HepG2 (cell line): ENCODE results near the gene COX5B. TPM values are rescaled to one million over a fixed set of nuclear protein-coding genes. Genes with fewer than 3 reads are reported as not detected.
A peak's percentile ranks its signal among the peaks of the same experiment; 100 is the strongest.

Experiments
- ATAC-seq: fragments of 200-7000 bp; cut with Tn5 transposase; 3 replicates; pipeline ENCODE4 v1.9.1; 2020; ENCODE audit warnings: mild to moderate bottlenecking, moderate library complexity
- BruUV-seq: library from RNA; stranded (reverse); fragments of 400-500 nt; replicated peaks from 2 replicates; lab custom pipeline; 2021; lab: Mats Ljungman, UMichigan
- CTCF ChIA-PET: fragments of 300-600 bp; formaldehyde crosslinking; extraction: SDS; loops from one replicate; lab custom pipeline; 2021; ENCODE audit warnings: low total read pairs, inconsistent platforms, low intra/inter-chr PET ratio; lab: Yijun Ruan, JAX
- POLR2A ChIA-PET: fragments of 350-600 bp; sonication (Branson Sonifier 250); formaldehyde crosslinking; loops from one replicate; lab custom pipeline; 2020; ENCODE audit warnings: antibody characterized with exemption, inconsistent platforms; lab: Yijun Ruan, JAX
- DNase-seq: peaks from one replicate; pipeline ENCODE4 v3.0.0-alpha.2; 2015; ENCODE audit warnings: low spot score
- FAIRE-seq: peaks from 3 replicates; lab custom pipeline; 2011; peaks lifted over from hg19 to GRCh38; lab: Jason Lieb, UNC
- H2AFZ ChIP-seq: one replicate; pipeline ENCODE4 v1.6.1; 2011; ENCODE audit warnings: low read length, inconsistent platforms
- H3K27ac ChIP-seq: fragments of 300-600 bp; 3 replicates; pipeline ENCODE4 v1.8.0; 2011; ENCODE audit warnings: mixed run types, mild to moderate bottlenecking, mixed read lengths, low read length, inconsistent platforms; ENCODE audit not compliant: insufficient read depth; ENCODE audit errors: extremely low read length
- H3K27me3 ChIP-seq, 2 experiments: fragments of 200-600 bp in 1 of 2; 2 replicates in 1 of 2; 3 replicates in 1 of 2; pipeline versions ENCODE4 v1.6.0 to v1.8.0; 2011; ENCODE audit warnings: low read length in 2 of 2, mild to moderate bottlenecking in 2 of 2, moderate library complexity in 2 of 2, inconsistent platforms in 1 of 2; ENCODE audit not compliant: insufficient read depth in 2 of 2, control insufficient read depth in 1 of 2
- H3K36me3 ChIP-seq, 2 experiments: fragments of 200-600 bp in 1 of 2; replicated peaks in 1 of 2; 2 replicates in 1 of 2; 3 replicates in 1 of 2; pipeline versions ENCODE4 v1.5.1 to v1.8.0; 2011; ENCODE audit warnings: low read length in 2 of 2, inconsistent platforms in 1 of 2; ENCODE audit not compliant: insufficient read depth in 2 of 2, control insufficient read depth in 1 of 2
- H3K4me1 ChIP-seq: 2 replicates; pipeline ENCODE4 v1.5.1; 2012; ENCODE audit warnings: low read length, inconsistent platforms; ENCODE audit not compliant: insufficient read depth
- H3K4me2 ChIP-seq: 2 replicates; pipeline ENCODE4 v1.6.0; 2011; ENCODE audit warnings: low read depth, low read length, inconsistent platforms
- H3K4me3 ChIP-seq, 3 experiments: fragments of 200-600 bp in 1 of 3; sonication (generic), shearing (Covaris generic) in 1 of 3; replicated peaks in 1 of 3; 2 replicates each; pipeline ENCODE4 v1.5.1; 2011 to 2016; ENCODE audit warnings: low read length in 3 of 3, inconsistent platforms in 2 of 3, low read depth in 2 of 3, mild to moderate bottlenecking in 2 of 3, control low read depth in 1 of 3, mixed read lengths in 1 of 3; ENCODE audit not compliant: insufficient read depth in 1 of 3
- H3K79me2 ChIP-seq: one replicate; pipeline ENCODE4 v1.6.1; 2011; ENCODE audit warnings: low read length, inconsistent platforms; ENCODE audit not compliant: insufficient read depth
- H3K9ac ChIP-seq: 2 replicates; pipeline ENCODE4 v1.6.0; 2011; ENCODE audit warnings: mild to moderate bottlenecking, low read depth, low read length, inconsistent platforms; ENCODE audit not compliant: insufficient read depth
- H3K9me3 ChIP-seq: 2 replicates; pipeline ENCODE4 v1.5.1; 2012; ENCODE audit warnings: mild to moderate bottlenecking, low read length
- H4K20me1 ChIP-seq: 2 replicates; pipeline ENCODE4 v1.6.0; 2011; ENCODE audit warnings: inconsistent platforms, mild to moderate bottlenecking, low read length, moderate library complexity; ENCODE audit not compliant: insufficient read depth
- FOXP1 ChIP-seq, 2 experiments: fragments of 450-650 bp in 1 of 2; IDR thresholded peaks; 2 replicates each; pipeline ENCODE4 v1.6.1; 2017 to 2018; ENCODE audit warnings: antibody characterized with exemption in 1 of 2
- KLF16 ChIP-seq, 2 experiments: sonication (generic) in 1 of 2; formaldehyde crosslinking in 1 of 2; IDR thresholded peaks; 2 replicates each; pipeline versions ENCODE4 v1.6.1 to v1.8.0; 2016 to 2023; ENCODE audit warnings: missing genetic modification reagents in 2 of 2, missing compliant biosample characterization in 1 of 2
- MXD4 ChIP-seq: IDR thresholded peaks from 2 replicates; pipeline ENCODE4 v1.6.1; 2016; ENCODE audit warnings: mild to moderate bottlenecking, missing biosample characterization, missing genetic modification reagents
- SATB2 ChIP-seq: sonication (generic); formaldehyde crosslinking; IDR thresholded peaks from 2 replicates; pipeline ENCODE4 v1.5.0; 2020; ENCODE audit warnings: missing genetic modification reagents
- SETDB1 ChIP-seq: sonication (generic); formaldehyde crosslinking; IDR thresholded peaks from 2 replicates; pipeline ENCODE4 v1.5.1; 2020; ENCODE audit warnings: missing genetic modification reagents, mild to moderate bottlenecking, borderline replicate concordance
- THAP9 ChIP-seq: sonication (generic); formaldehyde crosslinking; IDR thresholded peaks from 2 replicates; pipeline ENCODE4; 2020; ENCODE audit warnings: missing genetic modification reagents, mild to moderate bottlenecking, borderline replicate concordance
- YEATS2 ChIP-seq: sonication (generic); formaldehyde crosslinking; IDR thresholded peaks from 2 replicates; pipeline ENCODE4 v1.4.0; 2020; ENCODE audit warnings: missing genetic modification reagents, borderline replicate concordance
- ZNF263 ChIP-seq: sonication (generic); formaldehyde crosslinking; IDR thresholded peaks from 2 replicates; pipeline ENCODE4 v1.4.0; 2020; ENCODE audit warnings: missing genetic modification reagents
- ZNF557 ChIP-seq: sonication (generic); formaldehyde crosslinking; IDR thresholded peaks from 2 replicates; pipeline ENCODE4 v1.4.0; 2020; ENCODE audit warnings: missing genetic modification reagents
- WGBS: methylation state at CpG from one replicate; pipeline ENCODE4 v1.1.6; 2017; ENCODE audit warnings: low lambda C conversion rate; 5-methylcytosine and 5-hydroxymethylcytosine counted together
- in situ Hi-C: cut with HindIII; loops from 2 replicates; pipeline ENCODE4 v1.10.0; 2017; ENCODE audit warnings: low pct_unique_long_range_greater_than_20kb; ENCODE audit not compliant: extremely low pct_ligation_motif_present
- intact Hi-C: fragments of 100-400 bp; cut with micrococcal nuclease; formaldehyde crosslinking; loops from one replicate; pipeline ENCODE4 v1.10.0; 2022; ENCODE audit not compliant: unreplicated experiment
- polyA plus RNA-seq, 8 experiments: library from polyadenylated mRNA; depleted of rRNA in 3 of 8; stranded (reverse) in 7 of 8; unstranded in 1 of 8; fragments of >200 nt; fragmentation: Illumina TruSeq in 4 of 8; extraction: Trizol in 4 of 8; gene quantifications; 2 replicates each; pipeline versions ENCODE4 v1.2.1 to v1.2.3, GENCODE V29; 2011 to 2016; ENCODE audit warnings: low read depth in 4 of 8, missing spikeins in 1 of 8, mixed read lengths in 1 of 8; ENCODE audit not compliant: insufficient read depth in 1 of 8
- total RNA-seq, 5 experiments: library from RNA; depleted of rRNA; stranded (reverse); fragments of >200 nt; fragmentation: Illumina TruSeq; extraction: Trizol; gene quantifications; 2 replicates each; pipeline ENCODE4 v1.2.3, GENCODE V29; 2016; ENCODE audit warnings: low read depth in 1 of 5
- TF ChIP-seq, protein P1 (sequence below): sonication (generic); formaldehyde crosslinking; IDR thresholded peaks from 2 replicates; pipeline ENCODE4 v1.4.0; 2020; ENCODE audit warnings: mild to moderate bottlenecking, missing genetic modification reagents
- TF ChIP-seq, protein P2 (sequence below): fragments of 450-650 bp; IDR thresholded peaks from 2 replicates; pipeline ENCODE4 v1.6.1; 2017

Gene COX5B
- total and polyA plus RNA-seq, 2 of the 13 experiments (the other 11 are each of a cell fraction or from before 2014, with no cell fraction given) = 453 to 536 TPM

DNA sequence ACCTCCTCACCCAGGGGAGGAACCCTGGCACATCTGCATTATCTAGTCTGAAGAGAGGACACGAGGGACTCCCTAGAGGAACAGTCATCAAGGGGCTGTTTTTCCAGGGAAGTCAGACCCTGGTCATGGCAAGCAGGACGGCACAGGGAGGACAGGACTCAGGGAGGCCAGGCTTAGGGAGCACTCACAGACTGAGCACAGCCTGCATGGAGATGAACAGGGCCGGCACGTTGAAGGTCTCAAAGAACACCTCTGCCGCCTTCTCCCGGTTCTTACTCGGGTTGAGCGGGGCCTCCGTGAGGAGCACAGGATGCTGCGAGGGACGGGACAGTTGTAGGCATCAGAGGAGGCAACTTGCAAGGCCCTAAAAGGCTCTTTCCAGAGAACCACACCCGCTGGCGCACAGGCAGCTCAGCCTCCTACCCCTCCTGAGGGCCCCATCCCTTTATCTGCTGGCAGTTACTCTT lies 12.9 kb downstream of the COX5B start:
- Histone ChIP-seq H3K9me3 (peaks cover 5% of the 10 kb centered on the region; the same call in 1 of the 2 replicates), H3K27ac (no peak overlapping the region), H3K4me1 (peaks cover 22% of the 10 kb centered on the region), H3K9ac (no peak overlapping the region), H3K79me2 (peaks cover 20% of the 10 kb centered on the region), H3K36me3 (peaks cover 20 to 41% of the 10 kb centered on the region in 2 experiments), H2AFZ (no peak overlapping the region), H3K27me3 (no peaks in the 10 kb centered on the region; a peak in 1 of 5 replicates), H3K4me2 (no peak overlapping the region), H4K20me1 (peaks cover 9% of the 10 kb centered on the region; the same call in 1 of the 2 replicates), H3K4me3 (no peak overlapping the region)
- DNase-seq (no peak), ATAC-seq (no peak), FAIRE-seq (no peak)
- in situ Hi-C loops = loop anchor here (25.0 kb wide), 1 partner anchor 1596 kb away; no protein-coding TSS in a partner anchor
- intact Hi-C loops = no loop called here
- WGBS = 98% methylated on average over 13 of the region's 13 CpGs
- BruUV-seq = no TSS peak
- peak; percentile 87 for TF ChIP-seq ZNF263 (CRISPR knock-in tag)
- TF ChIP-seq, protein P1, sequence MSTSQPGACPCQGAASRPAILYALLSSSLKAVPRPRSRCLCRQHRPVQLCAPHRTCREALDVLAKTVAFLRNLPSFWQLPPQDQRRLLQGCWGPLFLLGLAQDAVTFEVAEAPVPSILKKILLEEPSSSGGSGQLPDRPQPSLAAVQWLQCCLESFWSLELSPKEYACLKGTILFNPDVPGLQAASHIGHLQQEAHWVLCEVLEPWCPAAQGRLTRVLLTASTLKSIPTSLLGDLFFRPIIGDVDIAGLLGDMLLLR (CRISPR knock-in tag) = no peak
- POLR2A ChIA-PET = interaction anchor here (8.2 kb wide), 1 partner anchor 9 kb away, joined by 298 read pairs; the partner anchor contains the start of gene COX5B
- CTCF ChIA-PET = no interaction called here

- H4K20me1 ChIP-seq = peaks cover 9% of the 10 kb centered on the region; the same call in 1 of the 2 replicates
- ATAC-seq (no peak), DNase-seq (no peak), FAIRE-seq (no peak)
- H3K79me2 ChIP-seq = peaks cover 20% of the 10 kb centered on the region
- BruUV-seq = no TSS peak
- no peaks in the 10 kb centered on the region; a peak in 1 of 5 replicates for H3K27me3 ChIP-seq
- intact Hi-C loops (no loop called here), in situ Hi-C loops (loop anchor here (5.0 to 25.0 kb wide), 2 partner anchors 72 to 1597 kb away; partner anchors contain the start of gene ANKRD36B)
- no peak overlapping the region for H3K27ac ChIP-seq
- ChIA-PET POLR2A (interaction anchor here (8.2 kb wide), 1 partner anchor 10 kb away, joined by 298 read pairs; the partner anchor contains the start of gene COX5B), CTCF (no interaction called here)
- no peak overlapping the region for H3K4me3 ChIP-seq
- peaks cover 23% of the 10 kb centered on the region for H3K4me1 ChIP-seq
- no peak overlapping the region for H2AFZ ChIP-seq
- H3K9me3 ChIP-seq = no peaks in the 10 kb centered on the region
- 97% methylated on average over 28 of the region's 29 CpGs for WGBS
- no peak overlapping the region for H3K9ac ChIP-seq
- H3K36me3 ChIP-seq = peaks cover 20 to 41% of the 10 kb centered on the region in 2 experiments
- no peak overlapping the region for H3K4me2 ChIP-seq
- no peak for TF ChIP-seq SETDB1 (CRISPR knock-in tag)
- TF ChIP-seq YEATS2 (CRISPR knock-in tag) = no peak
- no peak for TF ChIP-seq MXD4 (CRISPR knock-in tag)
- TF ChIP-seq SATB2 = no peak
- TF ChIP-seq FOXP1 (IDR thresholded peaks at IDR 0.05) = no peak
- TF ChIP-seq FOXP1 (CRISPR knock-in tag; IDR thresholded peaks at IDR 0.05) = no peak
- TF ChIP-seq KLF16 (CRISPR knock-in tag; IDR thresholded peaks at IDR 0.05) = no peak
- no peak for TF ChIP-seq ZNF557 (CRISPR knock-in tag)
- TF ChIP-seq THAP9 = no peak
- TF ChIP-seq, protein P2, sequence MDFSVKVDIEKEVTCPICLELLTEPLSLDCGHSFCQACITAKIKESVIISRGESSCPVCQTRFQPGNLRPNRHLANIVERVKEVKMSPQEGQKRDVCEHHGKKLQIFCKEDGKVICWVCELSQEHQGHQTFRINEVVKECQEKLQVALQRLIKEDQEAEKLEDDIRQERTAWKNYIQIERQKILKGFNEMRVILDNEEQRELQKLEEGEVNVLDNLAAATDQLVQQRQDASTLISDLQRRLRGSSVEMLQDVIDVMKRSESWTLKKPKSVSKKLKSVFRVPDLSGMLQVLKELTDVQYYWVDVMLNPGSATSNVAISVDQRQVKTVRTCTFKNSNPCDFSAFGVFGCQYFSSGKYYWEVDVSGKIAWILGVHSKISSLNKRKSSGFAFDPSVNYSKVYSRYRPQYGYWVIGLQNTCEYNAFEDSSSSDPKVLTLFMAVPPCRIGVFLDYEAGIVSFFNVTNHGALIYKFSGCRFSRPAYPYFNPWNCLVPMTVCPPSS = no peak
Observed at GRCh38 chr2:97659256-97660043, 13.6 kb downstream of the COX5B start.
